Activated CD4-positive, alpha-beta memory T cell treated with anti-CD3 and anti-CD28 coated beads for 36 hours (primary cell): ENCODE measurements around the gene MRPS31. TPM values are rescaled to one million over a fixed set of nuclear protein-coding genes. Genes with fewer than 3 reads are reported as not detected.
"Not testable (repeated sequence)": the region's sequence is repeated elsewhere in the genome, so short reads cannot be mapped to it uniquely, and the experiment has no call there.

Source experiments
- CTCF ChIA-PET: fragments of 350-600 bp; sonication (Branson Sonifier 250); formaldehyde crosslinking; loops from one replicate; lab custom pipeline; 2021; ENCODE audit warnings: antibody characterized with exemption, inconsistent platforms; lab: Charles Lee
- POLR2A ChIA-PET: fragments of 350-600 bp; sonication (Branson Sonifier 250); formaldehyde crosslinking; loops from one replicate; lab custom pipeline; 2021; ENCODE audit warnings: antibody characterized with exemption; lab: Charles Lee
- DNase-seq: peaks from one replicate; pipeline ENCODE4 v3.0.0-alpha.2; 2020
- H3K27ac Mint-ChIP-seq: one replicate; pipeline ENCODE4 v1.8.0; 2021; ENCODE audit warnings: mixed read lengths
- H3K27me3 Mint-ChIP-seq: one replicate; pipeline ENCODE4 v1.8.0; 2021; ENCODE audit warnings: mixed read lengths
- H3K36me3 Mint-ChIP-seq: one replicate; pipeline ENCODE4 v1.8.0; 2021; ENCODE audit warnings: mixed read lengths
- H3K4me1 Mint-ChIP-seq: one replicate; pipeline ENCODE4 v1.8.0; 2021; ENCODE audit warnings: low read depth, mixed read lengths
- H3K4me3 Mint-ChIP-seq: one replicate; pipeline ENCODE4 v1.8.0; 2021; ENCODE audit warnings: mild to moderate bottlenecking, mixed read lengths
- H3K9me3 Mint-ChIP-seq: one replicate; pipeline ENCODE4 v1.8.0; 2021; ENCODE audit warnings: mixed read lengths
- intact Hi-C: fragments of 100-400 bp; cut with micrococcal nuclease; formaldehyde crosslinking; loops from one replicate; pipeline ENCODE4 v1.15.1; 2023
- total RNA-seq, 2 experiments: library from RNA; stranded (reverse); gene quantifications; one replicate each; pipeline ENCODE4 v1.2.3, GENCODE V29; 2021

Gene MRPS31
- total RNA-seq, 2 experiments from 2014 or later = 35.6 to 40.4 TPM

- peak; percentile 40 for DNase-seq
- Mint-ChIP-seq H3K4me1 (peaks cover 31% of the 10 kb centered on the region), H3K27ac (peak overlapping the region; percentile 67), H3K4me3 (peak overlapping the region; percentile 77)
- H3K27me3 Mint-ChIP-seq, H3K36me3 Mint-ChIP-seq, intact Hi-C loops, H3K9me3 Mint-ChIP-seq: not testable (repeated sequence)
- ChIA-PET POLR2A (interaction anchor here (0.7 to 2.4 kb wide), 5 partner anchors 12 to 1618 kb away, joined by 3 to 8 read pairs (median 4); partner anchors contain the start of gene MRPS31), CTCF (interaction anchor here (1.2 to 4.1 kb wide), 4 partner anchors 10 to 272 kb away, joined by 3 to 27 read pairs (median 5); no protein-coding TSS in a partner anchor)
Observed at GRCh38 chr13:40788540-40789274, 17.7 kb upstream of the MRPS31 start.

GRCh38 chr13:40787062-40787461, 16.1 kb upstream of the MRPS31 start:
- ChIA-PET POLR2A (interaction anchor here (0.6 kb wide), 1 partner anchor 579 kb away, joined by 3 read pairs; no protein-coding TSS in a partner anchor), CTCF (interaction anchor here (0.7 to 4.1 kb wide), 2 partner anchors 10 to 566 kb away, joined by 4 to 27 read pairs; no protein-coding TSS in a partner anchor)
- Mint-ChIP-seq H3K9me3 (no peaks in the 10 kb centered on the region), H3K36me3 (no peaks in the 10 kb centered on the region), H3K27me3 (no peaks in the 10 kb centered on the region), H3K4me1 (peaks cover 29% of the 10 kb centered on the region), H3K27ac (peak overlapping the region; percentile 58), H3K4me3 (peak overlapping the region; percentile 39)
- peak; percentile 30 for DNase-seq
- intact Hi-C loops = no loop called here

GRCh38 chr13:40786568-40786996, 15.6 kb upstream of the MRPS31 start:
- Mint-ChIP-seq H3K36me3 (no peaks in the 10 kb centered on the region), H3K27me3 (no peaks in the 10 kb centered on the region), H3K9me3 (no peaks in the 10 kb centered on the region), H3K27ac (no peak overlapping the region), H3K4me3 (no peak overlapping the region), H3K4me1 (peaks cover 25% of the 10 kb centered on the region)
- ChIA-PET CTCF (interaction anchor here (4.1 kb wide), 1 partner anchor 10 kb away, joined by 27 read pairs; no protein-coding TSS in a partner anchor), POLR2A (no interaction called here)
- peak; percentile 53 for DNase-seq
- intact Hi-C loops = no loop called here

GRCh38 chr13:40784540-40784939, 13.6 kb upstream of the MRPS31 start:
- ChIA-PET CTCF (no interaction called here), POLR2A (no interaction called here)
- Mint-ChIP-seq H3K9me3 (no peaks in the 10 kb centered on the region), H3K27me3 (no peaks in the 10 kb centered on the region), H3K4me3 (no peak overlapping the region), H3K4me1 (peaks cover 22% of the 10 kb centered on the region), H3K27ac (no peak overlapping the region), H3K36me3 (no peaks in the 10 kb centered on the region)
- intact Hi-C loops = no loop called here
- DNase-seq = no peak

- H3K9me3 Mint-ChIP-seq, H3K36me3 Mint-ChIP-seq, H3K27ac Mint-ChIP-seq, intact Hi-C loops, H3K4me3 Mint-ChIP-seq, H3K27me3 Mint-ChIP-seq, DNase-seq: not testable (repeated sequence)
- POLR2A ChIA-PET = interaction anchor here (0.7 kb wide), 1 partner anchor 202 kb away, joined by 3 read pairs; no protein-coding TSS in a partner anchor
- CTCF ChIA-PET = interaction anchor here (1.6 kb wide), 1 partner anchor 31 kb away, joined by 6 read pairs; no protein-coding TSS in a partner anchor
- H3K4me1 Mint-ChIP-seq = peaks cover 19% of the 10 kb centered on the region
Observed at GRCh38 chr13:40782971-40783370, 12.0 kb upstream of the MRPS31 start.

- DNase-seq = no peak
- ChIA-PET CTCF (no interaction called here), POLR2A (no interaction called here)
- Mint-ChIP-seq H3K27ac (no peak overlapping the region), H3K4me3 (no peak overlapping the region), H3K27me3 (no peaks in the 10 kb centered on the region), H3K4me1 (peaks cover 18% of the 10 kb centered on the region), H3K36me3 (no peaks in the 10 kb centered on the region), H3K9me3 (no peaks in the 10 kb centered on the region)
- intact Hi-C loops = no loop called here
Observed at GRCh38 chr13:40781717-40782116, 10.7 kb upstream of the MRPS31 start.

GRCh38 chr13:40780822-40781401, 9.9 kb upstream of the MRPS31 start:
- no peaks in the 10 kb centered on the region for H3K27me3 Mint-ChIP-seq
- no peaks in the 10 kb centered on the region for H3K36me3 Mint-ChIP-seq
- CTCF ChIA-PET = interaction anchor here (2.0 kb wide), 1 partner anchor 10 kb away, joined by 6 read pairs; the partner anchor contains the start of gene MRPS31
- no peak overlapping the region for H3K4me3 Mint-ChIP-seq
- intact Hi-C loops = no loop called here
- H3K4me1 Mint-ChIP-seq = peaks cover 19% of the 10 kb centered on the region
- H3K9me3 Mint-ChIP-seq = no peaks in the 10 kb centered on the region
- POLR2A ChIA-PET = no interaction called here
- H3K27ac Mint-ChIP-seq = no peak overlapping the region
- DNase-seq = no peak

- H3K4me3 Mint-ChIP-seq = no peak overlapping the region
- no peaks in the 10 kb centered on the region for H3K36me3 Mint-ChIP-seq
- no peak overlapping the region for H3K27ac Mint-ChIP-seq
- H3K9me3 Mint-ChIP-seq = no peaks in the 10 kb centered on the region
- no peak for DNase-seq
- H3K27me3 Mint-ChIP-seq = no peaks in the 10 kb centered on the region
- H3K4me1 Mint-ChIP-seq = peaks cover 25% of the 10 kb centered on the region
- intact Hi-C loops = loop anchor here (5.0 to 10.0 kb wide), 6 partner anchors 237 to 825 kb away; partner anchors contain the start of genes ELF1, KBTBD6 and WBP4
- POLR2A ChIA-PET = no interaction called here
- CTCF ChIA-PET = interaction anchor here (0.6 to 2.0 kb wide), 4 partner anchors 9 to 749 kb away, joined by 3 to 6 read pairs (median 4); partner anchors contain the start of gene MRPS31
Observed at GRCh38 chr13:40779796-40780285, 8.9 kb upstream of the MRPS31 start.

GRCh38 chr13:40779049-40779448, 8.1 kb upstream of the MRPS31 start:
- Mint-ChIP-seq H3K4me1 (peaks cover 27% of the 10 kb centered on the region), H3K4me3 (no peak overlapping the region), H3K27me3 (no peaks in the 10 kb centered on the region), H3K36me3 (no peaks in the 10 kb centered on the region), H3K27ac (peak overlapping the region; percentile 2), H3K9me3 (no peaks in the 10 kb centered on the region)
- CTCF ChIA-PET = interaction anchor here (0.5 to 1.2 kb wide), 4 partner anchors 36 to 711 kb away, joined by 3 to 6 read pairs (median 3); no protein-coding TSS in a partner anchor
- intact Hi-C loops = loop anchor here (5.0 to 10.0 kb wide), 6 partner anchors 238 to 824 kb away; partner anchors contain the start of genes ELF1, KBTBD6 and WBP4
- DNase-seq = no peak
- POLR2A ChIA-PET = no interaction called here

GRCh38 chr13:40777809-40778175, 6.8 kb upstream of the MRPS31 start:
- intact Hi-C loops = loop anchor here (1.0 to 10.0 kb wide), 14 partner anchors 37 to 1093 kb away; partner anchors contain the start of genes ELF1, FOXO1, KBTBD6 and KBTBD7
- Mint-ChIP-seq H3K4me3 (no peak overlapping the region), H3K36me3 (no peaks in the 10 kb centered on the region), H3K27me3 (no peaks in the 10 kb centered on the region), H3K27ac (peak overlapping the region; percentile 96), H3K4me1 (peaks cover 27% of the 10 kb centered on the region), H3K9me3 (no peaks in the 10 kb centered on the region)
- DNase-seq = no peak
- POLR2A ChIA-PET = interaction anchor here (0.6 to 0.8 kb wide), 2 partner anchors 12 to 253 kb away, joined by 3 to 4 read pairs; partner anchors contain the start of gene SLC25A15
- CTCF ChIA-PET = interaction anchor here (0.6 to 2.6 kb wide), 38 partner anchors 10 to 1161 kb away, joined by 3 to 27 read pairs (median 4); partner anchors contain the start of genes ELF1 and SLC25A15

GRCh38 chr13:40777166-40777808, 6.3 kb upstream of the MRPS31 start:
- ChIA-PET CTCF (interaction anchor here (0.6 to 2.6 kb wide), 38 partner anchors 10 to 1161 kb away, joined by 3 to 27 read pairs (median 4); partner anchors contain the start of genes ELF1 and SLC25A15), POLR2A (interaction anchor here (0.6 to 0.8 kb wide), 2 partner anchors 12 to 253 kb away, joined by 3 to 4 read pairs; partner anchors contain the start of gene SLC25A15)
- Mint-ChIP-seq H3K4me1 (peaks cover 30% of the 10 kb centered on the region), H3K36me3 (no peaks in the 10 kb centered on the region), H3K27ac (peak overlapping the region; percentile 96), H3K4me3 (peak overlapping the region; percentile 64), H3K27me3 (no peaks in the 10 kb centered on the region), H3K9me3 (no peaks in the 10 kb centered on the region)
- DNase-seq = peak; percentile 58
- intact Hi-C loops = loop anchor here (1.0 to 10.0 kb wide), 14 partner anchors 37 to 1092 kb away; partner anchors contain the start of genes ELF1, FOXO1, KBTBD6 and KBTBD7
